ENCODE measurements around the gene NHERF2.
"Not testable (repeated sequence)": the region's sequence is repeated elsewhere in the genome, so short reads cannot be mapped to it uniquely, and the experiment has no call there.

NHERF2 gene

DNA sequence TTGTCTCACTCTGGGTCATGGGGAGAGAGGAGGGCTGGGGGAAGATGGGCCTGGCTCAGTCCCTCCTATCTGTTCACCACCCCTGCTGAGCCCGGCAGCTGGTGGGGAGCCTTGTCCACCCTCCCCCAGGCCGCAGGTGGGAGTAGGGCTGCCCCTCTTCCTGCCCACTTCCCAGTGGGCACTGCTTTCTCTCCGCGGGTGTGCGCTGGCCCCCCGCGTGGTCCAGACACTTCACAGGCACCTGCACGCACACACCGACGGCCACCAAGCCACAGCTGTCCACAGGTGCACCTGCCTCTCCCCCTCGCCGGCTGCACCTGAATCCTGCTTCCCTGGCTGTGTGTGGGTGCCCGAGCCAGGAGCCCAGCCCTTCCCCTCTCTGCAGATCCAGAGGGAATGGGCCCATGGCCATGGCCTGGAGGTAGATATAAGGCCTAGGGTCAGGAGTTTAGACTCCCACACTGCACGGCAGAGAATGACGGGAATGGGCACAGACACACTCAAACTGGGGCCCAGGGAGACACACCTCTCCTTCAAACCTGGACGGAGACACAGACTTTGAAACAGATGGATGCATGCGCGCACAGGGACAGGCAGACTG is 2.0 kb downstream of the NHERF2 start:
- DNase-seq: no peak

DNA sequence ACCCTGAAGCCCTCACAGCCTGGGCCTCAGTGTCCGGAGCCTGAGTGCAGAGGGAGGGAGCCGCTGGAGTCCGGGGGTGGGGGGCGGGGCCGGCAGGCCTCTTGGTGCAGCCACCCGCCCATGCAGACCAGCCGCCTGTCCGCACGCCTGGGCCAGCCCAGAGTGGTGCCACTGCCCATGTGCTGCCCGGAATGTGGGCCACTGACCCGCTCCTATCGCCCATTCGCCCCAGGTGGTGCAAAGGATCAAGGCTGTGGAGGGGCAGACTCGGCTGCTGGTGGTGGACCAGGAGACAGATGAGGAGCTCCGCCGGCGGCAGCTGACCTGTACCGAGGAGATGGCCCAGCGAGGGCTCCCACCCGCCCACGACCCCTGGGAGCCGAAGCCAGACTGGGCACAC is 2.6 kb downstream of the NHERF2 start:
- DNase-seq: no peak

DNA sequence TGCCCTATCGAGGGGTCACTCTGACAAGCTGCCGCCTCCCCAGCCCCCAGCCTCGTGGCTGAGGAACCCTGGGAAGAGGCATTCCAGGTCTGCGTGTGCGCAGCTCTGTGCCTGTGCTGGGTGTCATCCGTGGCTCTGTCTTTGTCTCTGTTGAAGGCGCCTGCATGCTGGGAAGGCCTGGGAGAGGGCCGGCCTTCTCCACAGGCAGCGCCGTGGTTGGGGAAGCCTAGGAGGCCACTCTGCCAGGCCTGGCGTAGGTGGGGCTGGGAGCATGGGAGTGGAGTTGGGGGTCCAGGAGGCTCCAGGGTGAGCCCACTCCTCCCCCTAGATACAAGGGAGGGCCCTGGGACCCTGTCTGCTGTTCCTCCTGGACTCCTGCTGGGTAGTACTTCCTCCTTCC is 3.3 kb downstream of the NHERF2 start:
- DNase-seq: no peak

DNA sequence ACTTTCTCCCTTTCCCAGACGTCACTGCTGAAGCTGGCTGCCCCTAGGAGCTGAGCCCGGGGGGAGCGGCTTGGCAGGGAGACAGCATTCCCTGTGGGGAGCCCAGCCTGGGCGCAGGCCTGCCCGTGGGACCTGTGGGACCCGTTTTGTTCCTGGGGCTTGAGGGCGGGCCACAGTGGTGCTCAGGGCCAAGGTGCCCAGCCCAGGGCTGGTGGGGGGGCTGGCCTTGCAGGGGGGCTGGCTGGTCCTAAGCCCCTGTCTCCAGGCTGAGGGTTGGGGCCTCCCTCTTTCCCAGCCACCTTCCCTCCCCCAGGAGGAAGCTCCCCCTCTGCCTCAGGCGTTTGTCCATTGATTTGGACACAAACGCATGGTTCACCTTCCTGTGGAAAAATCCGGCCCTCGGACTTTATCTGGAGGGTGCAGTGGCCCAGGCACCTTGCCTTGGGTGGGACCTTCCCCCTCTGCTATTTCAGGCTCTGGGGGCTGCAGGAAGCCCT is 4.4 kb downstream of the NHERF2 start:
- no peak for DNase-seq

DNA sequence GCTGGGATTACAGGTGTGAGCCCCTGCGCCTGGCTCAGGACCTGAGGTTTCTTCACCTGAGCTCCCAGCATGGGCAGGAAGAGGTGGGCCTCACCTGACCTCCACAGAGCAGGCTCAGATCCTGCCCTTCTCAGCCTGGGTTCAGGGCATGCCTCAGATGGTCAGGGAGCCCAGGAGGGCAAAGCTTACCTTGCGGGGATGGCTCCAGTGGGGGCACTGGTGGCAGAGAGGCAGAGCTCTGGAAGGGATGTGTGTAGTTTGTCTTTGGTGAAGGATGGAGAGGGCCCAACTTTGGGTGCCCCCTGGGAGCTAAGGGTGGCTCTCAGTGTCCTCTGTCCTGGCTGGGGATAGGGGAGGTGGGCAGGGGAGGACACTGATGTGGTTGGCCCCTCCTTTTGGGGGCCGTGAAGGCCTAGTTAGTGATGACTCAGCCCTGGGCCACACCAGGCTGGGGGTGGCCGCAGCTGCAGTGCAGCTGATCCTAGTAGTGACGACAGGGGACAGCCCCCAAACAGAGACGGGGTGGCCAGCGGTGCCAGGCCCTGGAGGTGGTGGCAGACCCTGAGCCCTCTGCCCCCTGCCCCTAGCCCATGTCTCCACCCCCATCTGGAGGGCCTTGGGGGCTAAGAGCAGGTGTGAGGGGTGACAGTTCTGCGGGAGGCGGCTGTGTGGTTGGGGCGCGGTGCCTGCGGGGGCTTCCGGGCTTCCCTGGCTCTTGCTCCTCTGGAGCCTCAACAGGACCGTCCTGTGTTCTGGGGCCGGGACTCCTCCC is 5.8 kb downstream of the NHERF2 start:
- no peak for DNase-seq

DNA sequence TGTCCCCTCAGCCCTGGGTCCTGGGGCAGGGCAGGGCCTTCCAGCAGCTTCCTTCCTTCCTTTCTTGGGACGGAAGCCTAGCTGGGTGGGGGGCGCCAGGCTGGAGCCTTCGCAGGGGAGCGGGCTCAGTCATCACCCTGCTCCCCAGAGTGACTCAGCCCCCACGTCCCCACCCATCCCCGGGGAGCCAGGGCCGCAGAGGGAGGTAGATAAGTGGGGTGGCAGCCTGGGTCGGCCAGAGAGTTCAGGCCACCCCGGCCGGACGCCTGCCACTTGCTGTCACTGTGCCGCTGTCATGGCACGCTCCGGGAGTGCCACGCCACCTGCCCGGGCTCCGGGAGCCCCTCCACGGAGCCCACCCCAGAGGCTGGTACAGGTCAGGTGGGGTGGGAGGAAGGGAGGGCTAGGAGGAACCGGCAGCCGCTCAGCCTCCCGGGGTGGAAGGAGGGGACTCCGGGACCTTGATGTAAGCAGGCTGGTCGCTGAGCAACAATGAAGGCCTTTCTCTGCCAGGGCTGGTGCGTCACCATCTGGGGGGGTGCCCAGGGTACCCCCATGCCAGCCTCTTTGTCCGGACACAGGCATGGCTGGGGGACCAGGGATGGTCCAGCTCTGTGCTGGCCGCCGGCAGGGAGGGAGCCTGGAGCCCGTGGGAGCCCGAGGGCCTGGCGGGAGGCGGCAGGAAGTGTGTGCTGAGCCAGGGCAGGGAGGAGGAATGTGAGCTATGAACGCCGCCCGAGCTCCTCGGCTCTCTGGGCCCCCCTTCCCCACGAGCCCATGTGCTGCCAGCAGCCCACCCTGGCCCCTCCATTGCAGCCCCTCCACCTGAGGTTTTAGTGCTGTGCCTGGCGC is 6.6 kb downstream of the NHERF2 start:
- DNase-seq: no peak

DNA sequence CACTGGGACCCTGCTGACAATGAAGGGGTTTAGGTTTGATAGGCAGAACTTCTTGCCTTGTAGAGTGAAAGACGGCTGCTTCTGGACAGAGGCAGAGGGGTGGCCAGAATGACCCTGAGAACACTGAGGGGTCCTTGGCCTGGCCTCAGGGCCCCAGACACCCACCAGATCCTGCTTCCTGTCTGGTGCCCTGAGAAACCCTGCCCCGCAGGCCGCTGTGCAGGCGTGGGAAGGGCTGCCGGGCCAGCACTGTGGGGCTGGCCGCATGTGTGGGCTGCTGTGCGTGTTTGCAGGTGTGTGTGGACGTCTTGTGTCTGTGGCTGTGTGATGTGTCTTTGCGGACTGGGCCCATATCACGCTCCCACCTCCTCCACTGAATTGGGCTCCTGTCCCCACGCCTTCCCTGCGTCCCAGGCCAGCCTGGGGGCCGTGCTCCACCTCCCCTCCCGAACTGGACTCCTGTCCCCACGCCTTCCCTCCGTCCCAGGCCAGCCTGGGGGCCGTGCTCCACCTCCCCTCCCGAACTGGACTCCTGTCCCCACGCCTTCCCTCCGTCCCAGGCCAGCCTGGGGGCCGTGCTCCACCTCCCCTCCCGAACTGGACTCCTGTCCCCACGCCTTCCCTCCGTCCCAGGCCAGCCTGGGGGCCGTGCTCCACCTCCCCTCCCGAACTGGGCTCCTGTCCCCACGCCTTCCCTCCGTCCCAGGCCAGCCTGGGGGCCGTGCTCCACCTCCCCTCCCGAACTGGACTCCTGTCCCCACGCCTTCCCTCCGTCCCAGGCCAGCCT is 7.4 kb downstream of the NHERF2 start:
- DNase-seq: not testable (repeated sequence)

DNA sequence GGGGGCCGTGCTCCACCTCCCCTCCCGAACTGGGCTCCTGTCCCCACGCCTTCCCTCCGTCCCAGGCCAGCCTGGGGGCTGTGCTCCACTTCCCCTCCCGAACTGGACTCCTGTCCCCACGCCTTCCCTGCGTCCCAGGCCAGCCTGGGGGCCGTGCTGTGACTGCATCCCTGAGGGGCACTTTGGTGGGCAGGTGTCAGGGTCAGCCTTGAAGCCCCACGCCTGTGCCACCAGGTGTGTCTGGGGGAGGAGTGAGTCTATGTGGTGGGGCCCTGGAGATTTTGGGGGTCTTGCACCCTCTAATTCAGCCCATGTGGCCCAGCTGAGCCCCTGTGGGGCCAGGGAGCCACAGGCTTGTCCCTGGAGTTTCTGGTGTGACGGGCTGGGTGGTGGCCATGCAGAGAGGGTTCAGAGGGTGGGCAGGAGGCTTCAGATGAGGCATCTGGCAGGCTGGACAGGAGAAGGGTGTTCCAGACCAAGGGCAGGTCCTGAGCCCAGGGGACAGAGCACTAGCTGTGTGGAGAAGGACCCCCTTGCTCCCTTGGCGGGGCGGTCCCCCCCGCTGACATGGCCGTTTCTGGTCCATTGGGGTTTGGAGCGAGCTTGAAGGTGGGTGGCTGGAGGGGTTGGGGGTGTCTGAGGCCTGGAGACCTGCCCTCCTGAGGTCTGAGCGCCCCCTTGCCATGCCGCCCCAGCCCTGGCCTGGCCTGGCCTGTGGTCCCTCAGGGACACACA is 8.2 kb downstream of the NHERF2 start:
- DNase-seq: no peak

DNA sequence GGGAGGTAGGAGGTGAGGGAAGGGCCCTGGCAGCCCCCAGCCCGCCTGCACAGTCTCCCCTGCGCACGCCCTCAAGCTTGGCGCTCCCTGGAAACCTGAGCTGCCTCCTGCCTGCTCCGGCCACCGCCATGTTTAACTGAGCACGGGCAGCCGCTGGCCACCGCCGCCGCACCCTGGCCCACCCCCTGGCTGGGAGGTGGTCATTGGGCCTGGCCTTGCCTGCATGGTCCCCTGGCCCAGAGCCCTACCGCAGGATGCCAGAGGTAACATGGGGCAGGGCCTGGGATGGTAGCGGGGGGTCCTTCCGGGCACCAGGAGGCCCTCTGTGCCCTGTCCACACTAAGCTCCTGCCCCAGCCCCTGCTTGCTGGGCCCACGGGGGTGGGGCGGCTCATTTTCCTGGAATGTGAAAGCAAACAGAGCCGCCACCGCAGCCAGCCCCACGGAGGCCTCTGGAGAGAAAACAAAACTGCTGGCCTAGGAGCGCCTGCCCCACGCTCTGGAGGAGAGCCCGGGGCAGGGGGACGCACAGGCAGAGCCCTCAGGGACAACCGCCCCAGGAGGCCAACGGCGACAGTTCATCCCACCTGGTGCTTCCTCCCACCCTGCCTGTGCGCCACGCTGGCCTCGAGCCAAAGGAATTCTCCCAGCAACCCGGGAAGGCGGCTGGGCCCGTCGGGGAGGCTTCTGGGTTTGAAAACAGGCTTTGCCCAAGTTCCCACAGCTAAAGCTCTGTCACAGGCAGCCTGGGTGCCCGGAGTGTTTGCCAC is 8.9 kb downstream of the NHERF2 start:
- DNase-seq: no peak

DNA sequence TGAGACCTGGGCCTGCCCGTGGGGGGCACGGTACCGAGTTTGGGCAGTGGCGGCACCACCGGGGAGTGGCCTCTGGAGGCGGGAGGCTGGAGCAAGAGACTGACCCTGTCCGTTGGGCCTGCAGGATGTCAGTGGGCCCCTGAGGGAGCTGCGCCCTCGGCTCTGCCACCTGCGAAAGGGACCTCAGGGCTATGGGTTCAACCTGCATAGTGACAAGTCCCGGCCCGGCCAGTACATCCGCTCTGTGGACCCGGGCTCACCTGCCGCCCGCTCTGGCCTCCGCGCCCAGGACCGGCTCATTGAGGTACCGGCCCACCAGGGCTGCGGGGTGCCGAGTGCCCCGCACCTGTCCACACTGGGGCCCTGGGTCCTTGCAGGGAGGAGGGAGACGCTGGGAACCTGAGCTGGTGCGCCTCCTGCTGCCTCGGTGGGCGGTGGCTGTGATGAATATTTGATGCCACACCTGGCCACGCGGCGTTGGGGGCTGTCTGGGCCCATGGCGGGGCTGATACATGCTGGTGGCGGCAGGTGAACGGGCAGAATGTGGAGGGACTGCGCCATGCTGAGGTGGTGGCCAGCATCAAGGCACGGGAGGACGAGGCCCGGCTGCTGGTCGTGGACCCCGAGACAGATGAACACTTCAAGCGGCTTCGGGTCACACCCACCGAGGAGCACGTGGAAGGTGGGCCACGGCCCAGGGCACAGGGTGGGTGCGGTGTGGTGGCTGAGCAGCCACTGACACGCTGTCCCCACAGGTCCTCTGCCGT is 9.7 kb downstream of the NHERF2 start:
- no peak for DNase-seq

DNA sequence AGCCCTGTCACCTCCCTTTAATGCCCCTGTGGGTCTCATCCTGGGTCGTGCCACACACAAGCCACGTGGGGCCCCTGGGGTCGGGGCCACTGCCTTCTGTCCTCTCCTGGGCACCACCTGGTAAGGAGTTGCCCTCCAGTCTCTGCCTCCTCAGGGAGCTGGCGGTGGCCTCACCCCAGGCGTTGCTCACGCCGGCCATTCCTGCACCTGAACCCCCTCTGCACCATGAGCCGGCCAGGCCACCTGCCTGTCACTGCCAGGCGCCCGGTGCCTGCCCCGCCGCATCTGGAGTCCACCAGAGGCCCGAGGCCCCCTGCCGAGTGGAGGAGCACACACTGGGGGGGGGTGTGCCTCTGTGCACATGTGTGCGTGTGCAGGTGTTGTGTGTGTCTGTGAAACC is 10.4 kb downstream of the NHERF2 start:
- DNase-seq: no peak

DNA sequence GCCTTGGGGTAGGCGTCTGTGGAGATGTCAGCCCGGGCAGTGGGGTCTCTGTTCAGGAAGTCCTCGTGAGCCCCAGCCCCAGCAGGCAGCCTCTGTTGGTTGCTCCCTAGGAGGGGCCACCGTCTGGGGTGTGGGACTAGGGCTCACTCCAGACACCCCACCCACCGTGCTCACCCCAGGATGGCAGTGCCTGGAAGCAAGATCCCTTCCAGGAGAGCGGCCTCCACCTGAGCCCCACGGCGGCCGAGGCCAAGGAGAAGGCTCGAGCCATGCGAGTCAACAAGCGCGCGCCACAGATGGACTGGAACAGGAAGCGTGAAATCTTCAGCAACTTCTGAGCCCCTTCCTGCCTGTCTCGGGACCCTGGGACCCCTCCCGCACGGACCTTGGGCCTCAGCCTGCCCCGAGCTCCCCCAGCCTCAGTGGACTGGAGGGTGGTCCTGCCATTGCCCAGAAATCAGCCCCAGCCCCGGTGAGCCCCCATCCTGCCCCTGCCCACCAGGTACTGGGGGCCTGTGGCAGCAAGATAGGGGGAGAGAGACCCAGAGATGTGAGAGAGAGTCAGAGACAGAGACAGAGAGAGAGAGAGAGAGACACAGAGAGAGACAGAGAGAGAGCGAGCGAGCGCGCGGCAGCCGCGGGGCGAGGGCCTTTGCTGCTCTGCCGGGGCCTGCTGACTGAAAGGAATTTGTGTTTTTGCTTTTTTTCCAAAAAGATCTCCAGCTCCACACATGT is 11.1 kb downstream of the NHERF2 start:
- DNase-seq: no peak

DNA sequence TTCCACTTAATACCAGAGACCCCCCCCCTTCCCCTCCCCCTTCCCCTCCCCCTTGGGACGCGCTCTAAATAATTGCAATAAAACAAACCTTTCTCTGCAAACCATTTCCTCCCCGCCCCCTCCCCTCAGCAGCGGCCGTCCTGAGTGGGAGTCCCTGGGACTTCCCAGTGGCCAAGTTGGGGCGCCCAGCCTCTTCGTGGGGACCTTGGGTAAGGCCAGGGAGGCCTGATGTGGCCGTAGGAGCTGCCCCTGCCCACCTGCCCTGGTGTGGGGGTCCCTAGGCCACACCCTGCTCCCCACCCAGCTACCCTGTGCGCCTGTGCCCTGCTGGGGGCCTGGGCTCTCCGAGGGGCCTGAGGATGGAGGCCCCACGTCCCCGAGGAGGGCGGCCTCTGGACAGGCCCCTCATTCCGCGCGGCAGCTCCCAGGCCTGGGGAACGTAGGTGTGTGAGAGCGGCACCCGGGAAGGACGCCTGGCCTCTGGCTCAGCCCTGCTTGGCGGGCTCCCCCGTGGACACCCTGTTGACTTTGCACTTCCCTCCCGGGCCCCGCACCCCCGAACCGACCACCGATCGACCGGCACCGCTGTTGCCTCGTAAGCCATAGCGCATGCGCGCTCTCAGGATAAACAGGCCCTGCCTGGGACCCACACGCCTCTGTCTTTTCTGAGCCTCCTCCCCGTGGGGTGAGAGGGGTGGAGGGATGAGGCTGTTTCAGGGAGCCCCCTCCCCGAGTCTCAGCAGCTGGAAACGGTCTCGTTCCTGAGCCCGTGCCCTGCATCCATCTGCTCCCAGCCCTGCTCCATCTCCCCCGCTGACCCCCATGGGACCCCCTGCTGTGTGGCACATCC is 11.9 kb downstream of the NHERF2 start:
- DNase-seq: no peak

DNA sequence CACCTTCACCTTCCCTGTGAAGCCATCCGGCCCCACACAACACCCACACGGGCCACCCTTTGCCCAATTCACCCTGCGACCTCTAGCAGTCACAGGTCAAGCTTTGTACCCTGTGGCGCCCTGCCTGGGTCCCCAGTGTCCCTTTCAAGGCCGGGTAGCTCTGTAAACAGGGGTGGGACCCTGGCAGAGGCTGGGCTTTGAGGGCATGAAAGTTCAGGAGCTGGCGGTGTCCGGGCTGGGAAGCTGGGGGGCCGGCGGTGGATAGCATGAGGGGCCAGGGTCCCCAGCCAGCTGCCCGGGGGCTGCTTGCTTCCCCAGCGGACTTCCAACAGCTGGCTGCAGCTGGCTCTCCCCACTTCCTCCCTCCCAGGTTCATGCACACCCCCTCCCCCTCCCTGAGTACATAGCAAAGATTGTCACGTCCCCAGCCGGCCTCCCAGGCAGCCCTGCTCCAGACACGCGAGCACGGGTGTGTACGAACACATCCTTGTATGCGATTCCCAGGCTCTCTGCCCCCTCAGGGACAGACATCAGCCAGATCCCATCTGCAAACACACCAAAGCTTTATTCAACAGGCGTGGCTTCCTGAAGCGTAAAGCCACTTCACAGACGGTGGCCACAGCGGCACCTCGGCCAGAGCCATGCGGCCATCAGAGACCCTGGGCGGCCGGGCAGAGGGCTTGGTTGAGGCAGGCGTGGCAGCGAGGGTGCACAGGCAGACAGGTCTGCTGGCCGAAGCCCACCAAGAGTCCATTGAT is 12.8 kb downstream of the NHERF2 start:
- DNase-seq: no peak

DNA sequence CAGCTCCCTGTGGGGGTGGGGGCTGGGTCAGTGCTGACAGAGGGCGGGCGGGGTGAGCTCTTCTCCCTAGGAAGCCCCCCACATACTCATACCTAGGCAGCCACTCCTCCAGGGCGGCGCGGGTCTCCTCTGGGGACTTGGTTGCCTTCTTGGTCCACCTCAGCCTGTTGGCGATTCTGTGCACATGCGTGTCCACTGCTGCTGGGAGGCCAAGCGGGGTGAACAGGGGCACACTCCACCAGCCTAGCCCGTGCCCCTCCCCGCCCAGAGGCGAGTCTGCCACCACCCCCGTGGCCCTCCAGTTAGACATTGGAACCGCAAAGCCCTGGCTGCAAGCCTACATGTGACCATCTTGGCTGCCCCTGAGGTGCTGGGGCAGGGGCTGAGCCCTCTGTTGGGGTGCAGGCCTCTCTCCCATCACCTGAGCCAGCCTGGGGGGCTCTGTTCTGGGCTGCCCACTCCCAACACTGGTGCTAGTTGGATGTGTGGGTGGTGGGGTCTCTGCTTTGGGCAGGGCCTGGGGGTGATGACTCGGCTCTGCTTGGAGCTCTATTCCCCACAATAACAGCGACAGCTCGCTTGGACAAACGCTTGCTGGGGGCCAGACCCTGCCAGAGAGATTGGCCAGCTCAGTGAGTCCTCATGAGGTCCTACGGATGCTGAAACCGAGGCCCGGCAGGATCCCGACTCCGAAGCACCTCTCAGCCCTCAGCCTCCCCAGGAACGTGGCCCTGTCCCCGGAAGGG is 13.5 kb downstream of the NHERF2 start:
- DNase-seq: no peak

DNA sequence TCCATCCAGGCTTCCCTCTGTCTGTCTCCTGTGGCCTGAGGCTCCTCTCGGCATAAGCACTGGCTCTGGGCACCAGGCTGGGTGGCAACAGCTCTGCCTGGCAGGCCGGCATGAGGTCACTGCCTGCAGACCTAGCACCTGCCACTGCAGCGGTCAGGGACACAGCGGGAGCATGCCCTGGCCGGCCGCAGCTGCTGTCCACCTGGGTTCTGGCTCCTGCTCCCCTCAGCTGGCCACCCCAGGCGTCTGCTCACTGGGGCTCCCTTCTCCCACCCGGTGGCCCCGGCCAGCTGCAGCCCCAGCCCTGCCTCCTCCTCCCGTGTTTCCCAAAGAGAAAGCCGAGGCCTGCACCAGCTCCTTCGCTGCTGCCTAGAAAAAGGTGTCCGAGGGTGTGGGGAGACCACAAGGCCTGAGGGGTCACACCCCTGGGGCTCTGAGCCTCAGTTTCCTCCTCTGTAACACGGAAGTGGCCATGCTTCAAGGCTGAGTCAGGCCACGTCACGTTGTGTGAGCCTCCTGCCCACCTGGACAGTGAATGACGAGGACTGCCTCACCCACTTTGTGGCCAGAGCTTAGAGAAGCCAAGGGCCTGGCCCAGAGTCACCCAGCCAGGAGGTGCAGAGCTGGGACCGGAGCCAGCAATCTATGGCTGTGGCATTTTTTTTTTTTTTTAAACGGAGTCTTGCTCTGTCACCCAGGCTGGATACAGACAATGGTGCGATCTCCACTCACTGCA is 14.3 kb downstream of the NHERF2 start:
- DNase-seq: no peak
